OCI-LY1 (cell line): Measurements from ENCODE around the gene WDR43.
"Not testable (repeated sequence)": the region's sequence is repeated elsewhere in the genome, so short reads cannot be mapped to it uniquely, and the experiment has no call there.

Experiments
- H2AFZ ChIP-seq: fragments of 200-600 bp; sonication (generic), shearing (Covaris generic); 2 replicates; pipeline ENCODE4 v1.6.0; 2014; ENCODE audit warnings: antibody characterized with exemption, mild to moderate bottlenecking, low read length
- H3F3A ChIP-seq: fragments of 200-600 bp; sonication (generic), shearing (Covaris generic); 2 replicates; pipeline ENCODE4 v1.6.0; 2014; ENCODE audit warnings: mild to moderate bottlenecking, antibody characterized with exemption, low read length, moderate library complexity; ENCODE audit not compliant: insufficient read depth
- H3K27ac ChIP-seq: fragments of 200-600 bp; sonication (generic); 2 replicates; pipeline ENCODE4 v1.5.1; 2014; ENCODE audit warnings: low read length, mixed run types, mild to moderate bottlenecking, low read depth; ENCODE audit not compliant: poor library complexity, severe bottlenecking
- H3K27me3 ChIP-seq: fragments of 200-600 bp; sonication (generic); 2 replicates; pipeline ENCODE4 v1.6.0; 2014; ENCODE audit warnings: antibody characterized with exemption, mild to moderate bottlenecking, low read length, moderate library complexity; ENCODE audit not compliant: insufficient read depth
- H3K36me3 ChIP-seq: fragments of 200-600 bp; sonication (generic); 2 replicates; pipeline ENCODE4 v1.6.1; 2014; ENCODE audit warnings: mild to moderate bottlenecking, antibody characterized with exemption, low read length, moderate library complexity, mixed read lengths; ENCODE audit not compliant: insufficient read depth
- H3K4me1 ChIP-seq: fragments of 200-600 bp; sonication (generic); 2 replicates; pipeline ENCODE4 v1.5.1; 2014; ENCODE audit warnings: mild to moderate bottlenecking, low read length, moderate library complexity; ENCODE audit not compliant: insufficient read depth, severe bottlenecking
- H3K4me2 ChIP-seq: fragments of 200-600 bp; sonication (generic), shearing (Covaris generic); 2 replicates; pipeline ENCODE4 v1.6.1; 2014; ENCODE audit warnings: low read length
- H3K4me3 ChIP-seq: fragments of 200-600 bp; sonication (generic); 2 replicates; pipeline ENCODE4 v1.5.1; 2014; ENCODE audit warnings: low read length, low read depth, mild to moderate bottlenecking, mixed read lengths; ENCODE audit not compliant: poor library complexity, severe bottlenecking
- H3K79me2 ChIP-seq: fragments of 200-600 bp; shearing (Covaris generic); 2 replicates; pipeline ENCODE4 v1.6.1; 2016; ENCODE audit warnings: mixed run types, low read length, mixed read lengths; ENCODE audit not compliant: insufficient read depth
- H3K9ac ChIP-seq: fragments of 200-600 bp; sonication (generic), shearing (Covaris generic); 2 replicates; pipeline ENCODE4 v1.6.1; 2014; ENCODE audit warnings: mild to moderate bottlenecking, low read length, mixed read lengths
- H3K9me2 ChIP-seq: fragments of 200-600 bp; sonication (generic), shearing (Covaris generic); 2 replicates; pipeline ENCODE4 v1.6.1; 2014; ENCODE audit warnings: low read depth, mild to moderate bottlenecking, low read length, mixed read lengths
- H3K9me3 ChIP-seq: fragments of 200-600 bp; shearing (Covaris generic); 2 replicates; pipeline ENCODE4 v1.6.1; 2014; ENCODE audit warnings: low read length, mixed read lengths
- H4K20me1 ChIP-seq: fragments of 200-600 bp; sonication (generic), shearing (Covaris generic); 2 replicates; pipeline ENCODE4 v1.6.0; 2016; ENCODE audit warnings: mild to moderate bottlenecking, low read length; ENCODE audit not compliant: insufficient read depth
- EZH2 ChIP-seq: fragments of 200-600 bp; sonication (generic), shearing (Covaris generic); IDR thresholded peaks from 2 replicates; pipeline ENCODE4 v1.8.0; 2017; ENCODE audit warnings: borderline replicate concordance, mixed run types, mild to moderate bottlenecking, antibody characterized with exemption, low read length, moderate library complexity, mixed read lengths
- TF ChIP-seq, protein P1 (sequence below): fragments of 200-600 bp; sonication (generic), shearing (Covaris generic); IDR thresholded peaks from 2 replicates; pipeline ENCODE4 v1.5.1; 2017; ENCODE audit warnings: mild to moderate bottlenecking, antibody characterized with exemption, low read length, moderate library complexity, mixed read lengths

The WDR43 gene

DNA sequence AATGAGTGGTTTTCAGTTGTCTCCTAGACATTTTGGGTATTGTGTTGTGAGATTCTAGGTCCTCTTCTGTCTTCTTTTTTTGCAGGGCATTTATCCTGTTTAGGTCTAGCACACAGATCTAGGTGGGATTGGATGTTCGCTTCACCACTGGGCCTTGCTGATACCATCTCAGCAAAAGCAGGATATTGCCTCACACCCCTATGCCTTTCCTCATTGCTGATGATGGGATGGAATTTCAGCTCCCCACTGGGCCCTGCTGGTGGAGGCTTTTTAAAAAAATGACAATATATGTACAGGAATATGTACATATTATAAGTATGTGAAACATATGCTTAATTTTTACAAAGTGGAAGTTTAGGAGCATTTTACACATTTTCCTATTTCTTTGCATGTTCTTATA, 81.2 kb downstream of the WDR43 start:
- Histone ChIP-seq H3K4me1 (no peaks in the 10 kb centered on the region), H3K27me3 (no peaks in the 10 kb centered on the region), H4K20me1 (no peaks in the 10 kb centered on the region), H3K79me2 (no peaks in the 10 kb centered on the region), H3K4me2 (no peak overlapping the region), H3K36me3 (no peaks in the 10 kb centered on the region), H3K4me3 (no peak overlapping the region), H3K9me2 (no peaks in the 10 kb centered on the region), H3K27ac (no peak overlapping the region), H3F3A (no peaks in the 10 kb centered on the region), H3K9ac (no peak overlapping the region), H3K9me3 (no peaks in the 10 kb centered on the region), H2AFZ (no peak overlapping the region)
- TF ChIP-seq, protein P1, sequence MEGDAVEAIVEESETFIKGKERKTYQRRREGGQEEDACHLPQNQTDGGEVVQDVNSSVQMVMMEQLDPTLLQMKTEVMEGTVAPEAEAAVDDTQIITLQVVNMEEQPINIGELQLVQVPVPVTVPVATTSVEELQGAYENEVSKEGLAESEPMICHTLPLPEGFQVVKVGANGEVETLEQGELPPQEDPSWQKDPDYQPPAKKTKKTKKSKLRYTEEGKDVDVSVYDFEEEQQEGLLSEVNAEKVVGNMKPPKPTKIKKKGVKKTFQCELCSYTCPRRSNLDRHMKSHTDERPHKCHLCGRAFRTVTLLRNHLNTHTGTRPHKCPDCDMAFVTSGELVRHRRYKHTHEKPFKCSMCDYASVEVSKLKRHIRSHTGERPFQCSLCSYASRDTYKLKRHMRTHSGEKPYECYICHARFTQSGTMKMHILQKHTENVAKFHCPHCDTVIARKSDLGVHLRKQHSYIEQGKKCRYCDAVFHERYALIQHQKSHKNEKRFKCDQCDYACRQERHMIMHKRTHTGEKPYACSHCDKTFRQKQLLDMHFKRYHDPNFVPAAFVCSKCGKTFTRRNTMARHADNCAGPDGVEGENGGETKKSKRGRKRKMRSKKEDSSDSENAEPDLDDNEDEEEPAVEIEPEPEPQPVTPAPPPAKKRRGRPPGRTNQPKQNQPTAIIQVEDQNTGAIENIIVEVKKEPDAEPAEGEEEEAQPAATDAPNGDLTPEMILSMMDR, result no peak
- no peak for TF ChIP-seq EZH2

DNA sequence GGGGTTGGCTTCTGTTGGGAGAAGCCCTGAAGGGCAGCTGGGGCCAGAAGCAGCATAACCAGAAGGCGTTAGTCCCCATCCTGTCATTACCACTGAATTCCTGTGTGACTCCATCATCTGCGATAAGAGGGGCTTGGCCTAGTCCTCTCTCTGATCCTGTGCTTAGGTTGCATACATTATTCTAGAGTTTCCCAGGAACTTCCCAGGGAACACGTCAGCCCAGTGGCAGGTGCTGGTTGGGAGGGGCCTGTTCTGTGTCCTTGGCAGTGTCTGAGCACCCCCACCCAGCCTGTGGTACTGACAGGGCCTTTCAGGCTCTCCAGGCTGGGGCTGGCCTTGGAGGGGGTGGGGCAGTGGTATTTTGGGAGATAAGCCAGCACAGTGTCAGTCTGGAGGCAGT, 82.1 kb downstream of the WDR43 start:
- Histone ChIP-seq H3K4me1 (no peaks in the 10 kb centered on the region), H3K9me2 (no peaks in the 10 kb centered on the region), H2AFZ (no peak overlapping the region), H3K4me3 (no peak overlapping the region), H3K27ac (no peak overlapping the region), H3K27me3 (no peaks in the 10 kb centered on the region), H3K9me3 (no peaks in the 10 kb centered on the region), H3K79me2 (no peaks in the 10 kb centered on the region), H4K20me1 (no peaks in the 10 kb centered on the region), H3K9ac (no peak overlapping the region), H3K36me3 (no peaks in the 10 kb centered on the region), H3F3A (no peaks in the 10 kb centered on the region), H3K4me2 (no peak overlapping the region)
- TF ChIP-seq, protein P1, result no peak
- no peak for TF ChIP-seq EZH2

DNA sequence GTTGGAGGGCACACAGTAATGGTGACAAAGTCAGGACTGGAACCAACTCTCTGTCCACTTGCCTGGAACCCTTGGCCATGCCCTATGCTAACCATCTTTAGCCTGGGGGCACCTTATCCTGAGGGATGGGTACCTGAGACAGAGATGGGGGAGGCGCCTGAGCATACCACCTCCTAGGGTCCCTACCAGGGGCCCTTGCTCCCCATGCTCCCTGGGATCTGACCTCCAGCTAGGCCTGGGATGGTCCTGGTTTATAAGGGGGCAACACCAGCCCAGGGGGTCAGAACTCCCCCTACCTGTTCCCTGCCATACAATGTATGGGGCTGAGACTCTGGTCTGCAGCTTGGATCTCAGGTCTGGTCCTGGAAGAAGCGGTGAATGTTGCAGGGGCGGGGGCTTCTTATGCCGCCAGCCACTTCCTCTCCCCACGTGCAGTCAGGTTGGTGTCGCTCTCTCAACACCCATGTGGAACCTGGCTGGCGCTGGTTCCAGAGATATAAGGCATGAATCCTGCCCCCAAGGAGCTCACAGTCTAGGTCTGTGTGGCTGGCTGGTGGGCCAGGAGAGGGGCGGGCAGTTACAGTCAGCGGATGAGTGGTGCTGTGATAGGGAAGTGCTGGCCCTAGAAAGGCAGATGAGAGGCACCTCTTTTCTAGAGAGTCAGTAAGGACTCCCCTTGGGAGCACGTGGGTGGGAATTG, 82.9 kb downstream of the WDR43 start:
- TF ChIP-seq, protein P1, result no peak
- no peak for TF ChIP-seq EZH2
- no peaks in the 10 kb centered on the region for H3K9me2 ChIP-seq
- H4K20me1 ChIP-seq, result no peaks in the 10 kb centered on the region
- H3K9ac ChIP-seq, result no peak overlapping the region
- H3K4me1 ChIP-seq, result no peaks in the 10 kb centered on the region
- no peak overlapping the region for H3K27ac ChIP-seq
- H3K9me3 ChIP-seq, result no peaks in the 10 kb centered on the region
- no peaks in the 10 kb centered on the region for H3K79me2 ChIP-seq
- no peak overlapping the region for H3K4me2 ChIP-seq
- no peaks in the 10 kb centered on the region for H3F3A ChIP-seq
- no peaks in the 10 kb centered on the region for H3K36me3 ChIP-seq
- H3K4me3 ChIP-seq, result no peak overlapping the region
- H2AFZ ChIP-seq, result no peak overlapping the region
- no peaks in the 10 kb centered on the region for H3K27me3 ChIP-seq

DNA sequence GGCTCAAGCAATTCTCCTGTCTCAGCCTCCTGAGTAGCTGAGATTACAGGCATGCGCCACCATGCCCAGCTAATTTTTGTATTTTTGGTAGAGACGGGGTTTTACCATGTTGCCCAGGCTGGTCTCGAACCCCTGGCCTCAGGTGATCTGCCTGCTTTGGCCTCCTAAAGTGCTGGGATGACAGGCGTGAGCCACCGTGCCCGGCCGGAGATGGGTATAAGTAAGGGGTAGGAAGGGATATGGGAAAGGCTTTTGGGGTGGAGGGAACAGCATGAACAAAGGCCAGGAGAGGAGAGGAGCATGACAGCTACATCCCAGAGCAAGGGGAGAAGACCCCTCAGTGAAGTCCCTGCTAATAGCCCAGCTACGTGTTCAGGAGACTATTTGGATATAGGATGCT, 83.5 kb downstream of the WDR43 start:
- not testable (repeated sequence) for H3K9me2 ChIP-seq, H3K9ac ChIP-seq, H3K79me2 ChIP-seq, H3K4me1 ChIP-seq, H3K27me3 ChIP-seq, H3K27ac ChIP-seq, H3K9me3 ChIP-seq, H4K20me1 ChIP-seq, H2AFZ ChIP-seq, H3K36me3 ChIP-seq, H3K4me2 ChIP-seq, H3K4me3 ChIP-seq, H3F3A ChIP-seq
